Neural cell (in vitro differentiated cells): ENCODE data around the gene MAST2. TPM values are rescaled to one million over a fixed set of nuclear protein-coding genes. Genes with fewer than 3 reads are reported as not detected.

Experiments used
- H2AFZ ChIP-seq: fragments of 200-600, 300-800 bp; sonication (generic), shearing (Covaris generic); 2 replicates; pipeline ENCODE4 v1.6.0; 2014; ENCODE audit warnings: low read depth, mild to moderate bottlenecking, antibody characterized with exemption, low read length, moderate library complexity
- H3F3A ChIP-seq: fragments of 200-600 bp; shearing (Covaris generic); 2 replicates; pipeline ENCODE4 v1.6.1; 2016; ENCODE audit warnings: mild to moderate bottlenecking, moderate library complexity, mixed read lengths, antibody characterized with exemption, low read length; ENCODE audit not compliant: insufficient read depth, poor library complexity, severe bottlenecking
- H3K27ac ChIP-seq: fragments of 200-600, 300-800 bp; sonication (generic), shearing (Covaris generic); 2 replicates; pipeline ENCODE4 v1.5.1; 2014; ENCODE audit warnings: mild to moderate bottlenecking, low read length, moderate library complexity
- H3K27me3 ChIP-seq: fragments of 300-800, 200-600 bp; sonication (generic), shearing (Covaris generic); 2 replicates; pipeline ENCODE4 v1.6.0; 2014; ENCODE audit warnings: mild to moderate bottlenecking, low read depth, low read length, moderate library complexity; ENCODE audit not compliant: insufficient read depth
- H3K36me3 ChIP-seq: fragments of 300-800, 200-600 bp; sonication (generic), shearing (Covaris generic); 2 replicates; pipeline ENCODE4 v1.5.1; 2014; ENCODE audit warnings: mild to moderate bottlenecking, antibody characterized with exemption, low read length, moderate library complexity; ENCODE audit not compliant: insufficient read depth
- H3K4me2 ChIP-seq: fragments of 300-800, 200-600 bp; sonication (generic), shearing (Covaris generic); 2 replicates; pipeline ENCODE4 v1.6.0; 2014; ENCODE audit warnings: mild to moderate bottlenecking, low read length
- H3K4me3 ChIP-seq: fragments of 300-800, 200-600 bp; sonication (generic), shearing (Covaris generic); 2 replicates; pipeline ENCODE4 v1.5.1; 2014; ENCODE audit warnings: mild to moderate bottlenecking, low read length, moderate library complexity
- H3K79me2 ChIP-seq: fragments of 200-600 bp; shearing (Covaris generic); replicated peaks from 2 replicates; pipeline ENCODE4 v1.6.0; 2014; ENCODE audit warnings: mild to moderate bottlenecking, low read length, moderate library complexity; ENCODE audit not compliant: insufficient read depth
- H3K9ac ChIP-seq: fragments of 300-800, 200-600 bp; sonication (generic), shearing (Covaris generic); 2 replicates; pipeline ENCODE4 v1.6.1; 2016; ENCODE audit warnings: mild to moderate bottlenecking, low read length, mixed read lengths
- H3K9me2 ChIP-seq: fragments of 200-600 bp; shearing (Covaris generic); 2 replicates; pipeline ENCODE4 v1.6.1; 2016; ENCODE audit warnings: mild to moderate bottlenecking, low read length, mixed read lengths; ENCODE audit not compliant: insufficient read depth
- H3K9me3 ChIP-seq: fragments of 200-600, 300-800 bp; sonication (generic), shearing (Covaris generic); 2 replicates; pipeline ENCODE4 v1.6.1; 2016; ENCODE audit warnings: mild to moderate bottlenecking, mixed run types, low read length, moderate library complexity, mixed read lengths
- H4K20me1 ChIP-seq: fragments of 200-600 bp; shearing (Covaris generic); 2 replicates; pipeline ENCODE4 v1.6.1; 2016; ENCODE audit warnings: mild to moderate bottlenecking, mixed run types; ENCODE audit not compliant: insufficient read depth
- EP300 ChIP-seq: fragments of 450-650 bp; conservative IDR thresholded peaks from 2 replicates; pipeline ENCODE4 v1.6.1; 2014; ENCODE audit warnings: antibody characterized with exemption, mild to moderate bottlenecking, moderate library complexity; ENCODE audit not compliant: poor library complexity, severe bottlenecking
- MXI1 ChIP-seq: fragments of 450-650 bp; conservative IDR thresholded peaks from 2 replicates; pipeline ENCODE4 v1.6.1; 2014; ENCODE audit warnings: antibody characterized with exemption, mild to moderate bottlenecking; ENCODE audit not compliant: poor library complexity, severe bottlenecking
- TAF1 ChIP-seq: IDR thresholded peaks from 2 replicates; pipeline ENCODE4 v1.6.1; 2012; ENCODE audit warnings: low read depth
- polyA plus RNA-seq: library from polyadenylated mRNA; depleted of rRNA; stranded (reverse); fragments of >200 nt; gene quantifications from 2 replicates; pipeline ENCODE4 v1.2.3, GENCODE V29; 2014
- TF ChIP-seq, protein P1 (sequence below): fragments of 450-650 bp; IDR thresholded peaks from 2 replicates; pipeline ENCODE4 v1.5.1; 2014; ENCODE audit warnings: antibody characterized with exemption, mild to moderate bottlenecking, moderate library complexity; ENCODE audit not compliant: poor library complexity, severe bottlenecking
- TF ChIP-seq, protein P2 (sequence below): IDR thresholded peaks from 2 replicates; pipeline ENCODE4 v1.6.1; 2012; ENCODE audit warnings: borderline replicate concordance

MAST2 gene
- polyA plus RNA-seq, 1 donor from 2014 or later, result 22.2 TPM

DNA sequence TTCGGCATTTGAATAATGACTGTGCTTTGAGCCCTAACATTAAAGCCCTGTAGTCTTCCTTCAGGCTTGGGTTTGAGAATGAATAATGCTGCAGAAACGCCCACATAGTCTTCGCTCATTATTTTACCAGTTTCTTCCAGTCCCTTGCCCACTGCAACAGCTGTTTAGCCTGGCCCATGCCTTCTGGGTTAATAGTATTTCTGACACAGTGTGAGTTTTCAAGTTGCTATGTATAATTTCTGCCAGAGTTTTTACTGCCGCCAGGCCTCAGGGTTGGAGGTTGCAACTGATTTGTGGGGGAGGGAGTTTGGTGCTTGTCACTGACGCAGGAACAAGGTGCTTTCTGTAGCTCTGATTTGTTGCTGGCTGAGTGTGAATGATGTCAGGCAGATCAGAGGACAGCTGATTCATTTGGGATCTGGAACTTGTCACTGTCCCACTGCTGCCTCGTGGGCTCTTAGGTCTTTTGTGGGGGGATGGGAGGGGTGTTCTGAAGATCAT is 109.8 kb downstream of the MAST2 start:
- Histone ChIP-seq H3K27ac (no peak overlapping the region), H3K9ac (no peak overlapping the region), H3K4me3 (no peak overlapping the region), H3K79me2 (no peaks in the 10 kb centered on the region), H3K9me3 (no peaks in the 10 kb centered on the region), H3K27me3 (no peaks in the 10 kb centered on the region), H3K36me3 (no peaks in the 10 kb centered on the region), H3F3A (no peaks in the 10 kb centered on the region), H2AFZ (no peak overlapping the region), H4K20me1 (no peaks in the 10 kb centered on the region), H3K4me2 (no peak overlapping the region), H3K9me2 (no peaks in the 10 kb centered on the region)
- TF ChIP-seq, protein P1, sequence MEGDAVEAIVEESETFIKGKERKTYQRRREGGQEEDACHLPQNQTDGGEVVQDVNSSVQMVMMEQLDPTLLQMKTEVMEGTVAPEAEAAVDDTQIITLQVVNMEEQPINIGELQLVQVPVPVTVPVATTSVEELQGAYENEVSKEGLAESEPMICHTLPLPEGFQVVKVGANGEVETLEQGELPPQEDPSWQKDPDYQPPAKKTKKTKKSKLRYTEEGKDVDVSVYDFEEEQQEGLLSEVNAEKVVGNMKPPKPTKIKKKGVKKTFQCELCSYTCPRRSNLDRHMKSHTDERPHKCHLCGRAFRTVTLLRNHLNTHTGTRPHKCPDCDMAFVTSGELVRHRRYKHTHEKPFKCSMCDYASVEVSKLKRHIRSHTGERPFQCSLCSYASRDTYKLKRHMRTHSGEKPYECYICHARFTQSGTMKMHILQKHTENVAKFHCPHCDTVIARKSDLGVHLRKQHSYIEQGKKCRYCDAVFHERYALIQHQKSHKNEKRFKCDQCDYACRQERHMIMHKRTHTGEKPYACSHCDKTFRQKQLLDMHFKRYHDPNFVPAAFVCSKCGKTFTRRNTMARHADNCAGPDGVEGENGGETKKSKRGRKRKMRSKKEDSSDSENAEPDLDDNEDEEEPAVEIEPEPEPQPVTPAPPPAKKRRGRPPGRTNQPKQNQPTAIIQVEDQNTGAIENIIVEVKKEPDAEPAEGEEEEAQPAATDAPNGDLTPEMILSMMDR, result no peak
- TF ChIP-seq, protein P2, sequence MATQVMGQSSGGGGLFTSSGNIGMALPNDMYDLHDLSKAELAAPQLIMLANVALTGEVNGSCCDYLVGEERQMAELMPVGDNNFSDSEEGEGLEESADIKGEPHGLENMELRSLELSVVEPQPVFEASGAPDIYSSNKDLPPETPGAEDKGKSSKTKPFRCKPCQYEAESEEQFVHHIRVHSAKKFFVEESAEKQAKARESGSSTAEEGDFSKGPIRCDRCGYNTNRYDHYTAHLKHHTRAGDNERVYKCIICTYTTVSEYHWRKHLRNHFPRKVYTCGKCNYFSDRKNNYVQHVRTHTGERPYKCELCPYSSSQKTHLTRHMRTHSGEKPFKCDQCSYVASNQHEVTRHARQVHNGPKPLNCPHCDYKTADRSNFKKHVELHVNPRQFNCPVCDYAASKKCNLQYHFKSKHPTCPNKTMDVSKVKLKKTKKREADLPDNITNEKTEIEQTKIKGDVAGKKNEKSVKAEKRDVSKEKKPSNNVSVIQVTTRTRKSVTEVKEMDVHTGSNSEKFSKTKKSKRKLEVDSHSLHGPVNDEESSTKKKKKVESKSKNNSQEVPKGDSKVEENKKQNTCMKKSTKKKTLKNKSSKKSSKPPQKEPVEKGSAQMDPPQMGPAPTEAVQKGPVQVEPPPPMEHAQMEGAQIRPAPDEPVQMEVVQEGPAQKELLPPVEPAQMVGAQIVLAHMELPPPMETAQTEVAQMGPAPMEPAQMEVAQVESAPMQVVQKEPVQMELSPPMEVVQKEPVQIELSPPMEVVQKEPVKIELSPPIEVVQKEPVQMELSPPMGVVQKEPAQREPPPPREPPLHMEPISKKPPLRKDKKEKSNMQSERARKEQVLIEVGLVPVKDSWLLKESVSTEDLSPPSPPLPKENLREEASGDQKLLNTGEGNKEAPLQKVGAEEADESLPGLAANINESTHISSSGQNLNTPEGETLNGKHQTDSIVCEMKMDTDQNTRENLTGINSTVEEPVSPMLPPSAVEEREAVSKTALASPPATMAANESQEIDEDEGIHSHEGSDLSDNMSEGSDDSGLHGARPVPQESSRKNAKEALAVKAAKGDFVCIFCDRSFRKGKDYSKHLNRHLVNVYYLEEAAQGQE, result no peak
- TF ChIP-seq EP300 (no peak), MXI1 (no peak), TAF1 (no peak)

DNA sequence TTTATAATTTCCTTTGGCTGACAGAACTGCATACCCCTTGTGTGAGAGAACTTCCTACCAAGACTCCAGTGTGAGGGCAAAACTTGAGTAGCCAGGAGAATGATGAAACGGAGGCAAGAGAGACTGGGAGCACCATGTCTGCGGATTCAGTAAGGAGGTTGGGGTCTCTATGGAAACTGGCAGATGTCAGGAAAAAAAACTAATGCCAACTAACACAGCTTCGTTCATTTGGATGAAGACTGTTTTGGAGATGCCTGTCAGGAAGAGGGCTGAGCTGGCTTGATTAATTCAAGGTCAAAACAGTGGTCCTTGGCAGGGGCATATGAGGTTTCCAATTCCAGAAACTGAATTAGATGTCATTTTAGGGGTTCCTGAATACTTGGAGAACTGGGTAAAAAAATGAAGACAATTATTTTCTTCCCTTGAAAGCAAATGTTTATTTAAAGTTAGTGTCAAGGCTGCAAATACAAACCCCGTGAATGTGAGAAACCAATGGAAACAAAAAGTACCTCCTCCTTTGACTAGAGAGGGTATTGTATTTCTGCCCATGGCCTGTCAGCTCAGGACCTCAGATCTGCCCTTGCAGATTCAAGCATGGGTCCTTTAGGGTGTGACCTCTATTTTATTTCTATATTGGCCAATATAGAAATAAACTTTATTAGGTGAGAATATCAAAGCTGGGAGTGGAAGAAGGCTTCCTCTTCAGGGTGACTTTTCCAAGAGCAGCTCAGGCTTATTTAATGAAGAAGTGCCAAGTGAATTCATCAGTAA is 110.5 kb downstream of the MAST2 start:
- Histone ChIP-seq H3K27me3 (no peaks in the 10 kb centered on the region), H3K4me3 (no peak overlapping the region), H3F3A (no peaks in the 10 kb centered on the region), H3K27ac (no peak overlapping the region), H3K9me2 (no peaks in the 10 kb centered on the region), H4K20me1 (no peaks in the 10 kb centered on the region), H2AFZ (no peak overlapping the region), H3K36me3 (no peaks in the 10 kb centered on the region), H3K4me2 (no peak overlapping the region), H3K9me3 (no peaks in the 10 kb centered on the region), H3K79me2 (no peaks in the 10 kb centered on the region), H3K9ac (no peak overlapping the region)
- TF ChIP-seq MXI1, result no peak
- TF ChIP-seq, protein P1, result no peak
- TF ChIP-seq EP300, result no peak
